SK-N-SH treated with all-trans-retinoic acid at 6 μM for 48 hours (cell line): Measurements from ENCODE around the gene ABI1.

ENCODE experiments used
- ATAC-seq: fragments of 200-7000 bp; cut with Tn5 transposase; 3 replicates; pipeline ENCODE4 v1.9.1; 2020; ENCODE audit warnings: mild to moderate bottlenecking, moderate library complexity
- ARNTL ChIP-seq: fragments of 450-650 bp; formaldehyde crosslinking; IDR thresholded peaks from 2 replicates; pipeline ENCODE4 v1.5.0; 2020; ENCODE audit warnings: low read depth, mild to moderate bottlenecking, moderate library complexity, borderline replicate concordance
- BACH2 ChIP-seq: fragments of 250-450 bp; sonication (Bioruptor Pico); IDR thresholded peaks from 2 replicates; pipeline ENCODE4 v1.9.0; 2021; ENCODE audit warnings: mild to moderate bottlenecking, borderline replicate concordance
- CREB5 ChIP-seq: fragments of 250-450 bp; sonication (Bioruptor Pico); IDR thresholded peaks from 2 replicates; pipeline ENCODE4 v1.5.1; 2020; ENCODE audit warnings: low read depth, mild to moderate bottlenecking, moderate library complexity
- CSDC2 ChIP-seq: fragments of 250-450 bp; sonication (Bioruptor Pico); IDR thresholded peaks from 2 replicates; pipeline ENCODE4 v1.5.0; 2020; ENCODE audit warnings: mild to moderate bottlenecking, moderate library complexity
- CSRNP3 ChIP-seq: fragments of 250-450 bp; sonication (Bioruptor Pico); IDR thresholded peaks from 2 replicates; pipeline ENCODE4 v1.5.1; 2021; ENCODE audit warnings: mild to moderate bottlenecking, moderate library complexity
- ESRRG ChIP-seq: fragments of 250-450 bp; sonication (Bioruptor Pico); IDR thresholded peaks from 2 replicates; pipeline ENCODE4 v1.6.1; 2021; ENCODE audit warnings: mild to moderate bottlenecking
- GLIS3 ChIP-seq: fragments of 250-450 bp; sonication (Bioruptor Pico); IDR thresholded peaks from 2 replicates; pipeline ENCODE4 v1.5.0; 2020; ENCODE audit warnings: mild to moderate bottlenecking, moderate library complexity
- ISL1 ChIP-seq: fragments of 250-450 bp; sonication (Bioruptor Pico); IDR thresholded peaks from 2 replicates; pipeline ENCODE4 v2.1.2; 2022; ENCODE audit warnings: mild to moderate bottlenecking, moderate library complexity
- OSR1 ChIP-seq: fragments of 250-450 bp; sonication (Bioruptor Pico); IDR thresholded peaks from 2 replicates; pipeline ENCODE4 v1.8.0; 2022; ENCODE audit warnings: moderate library complexity, mild to moderate bottlenecking, inconsistent platforms
- PATZ1 ChIP-seq: fragments of 250-450 bp; sonication (Bioruptor Pico); IDR thresholded peaks from 2 replicates; pipeline ENCODE4 v1.8.0; 2020; ENCODE audit warnings: mild to moderate bottlenecking, moderate library complexity, borderline replicate concordance
- POU6F1 ChIP-seq: fragments of 250-450 bp; sonication (Bioruptor Pico); IDR thresholded peaks from 2 replicates; pipeline ENCODE4 v1.8.0; 2021; ENCODE audit warnings: low read depth, mild to moderate bottlenecking, moderate library complexity, borderline replicate concordance
- PPARA ChIP-seq: fragments of 250-450 bp; sonication (Bioruptor Pico); IDR thresholded peaks from 2 replicates; pipeline ENCODE4 v1.5.0; 2020; ENCODE audit warnings: mild to moderate bottlenecking, borderline replicate concordance
- RARB ChIP-seq: fragments of 250-450 bp; sonication (Bioruptor Pico); IDR thresholded peaks from 2 replicates; pipeline ENCODE4 v1.8.0; 2021; ENCODE audit warnings: mild to moderate bottlenecking, moderate library complexity
- SNAI2 ChIP-seq: fragments of 250-450 bp; sonication (Bioruptor Pico); IDR thresholded peaks from 2 replicates; pipeline ENCODE4 v1.5.0; 2020; ENCODE audit warnings: mild to moderate bottlenecking, moderate library complexity
- TCF4 ChIP-seq: fragments of 250-450 bp; sonication (Bioruptor Pico); IDR thresholded peaks from 2 replicates; pipeline ENCODE4 v1.8.0; 2021; ENCODE audit warnings: mild to moderate bottlenecking, moderate library complexity, borderline replicate concordance
- TOX ChIP-seq: fragments of 250-450 bp; sonication (Bioruptor Pico); IDR thresholded peaks from 2 replicates; pipeline ENCODE4 v1.8.0; 2021; ENCODE audit warnings: mild to moderate bottlenecking, moderate library complexity, borderline replicate concordance
- TSHZ2 ChIP-seq: fragments of 250-450 bp; sonication (Bioruptor Pico); IDR thresholded peaks from 2 replicates; pipeline ENCODE4 v1.5.0; 2020; ENCODE audit warnings: mild to moderate bottlenecking, moderate library complexity
- ZC3H10 ChIP-seq: fragments of 250-450 bp; sonication (Bioruptor Pico); IDR thresholded peaks from 2 replicates; pipeline ENCODE4 v1.5.1; 2021; ENCODE audit warnings: mild to moderate bottlenecking, moderate library complexity
- ZFP3 ChIP-seq: fragments of 250-450 bp; sonication (Bioruptor Pico); IDR thresholded peaks from 2 replicates; pipeline ENCODE4 v1.5.0; 2020; ENCODE audit warnings: mild to moderate bottlenecking, moderate library complexity
- ZFP30 ChIP-seq: fragments of 450-650 bp; formaldehyde crosslinking; IDR thresholded peaks from 2 replicates; pipeline ENCODE4 v1.5.0; 2022; ENCODE audit warnings: mild to moderate bottlenecking, moderate library complexity
- ZNF565 ChIP-seq: fragments of 450-650 bp; formaldehyde crosslinking; conservative IDR thresholded peaks from 2 replicates; pipeline ENCODE4 v1.5.0; 2020; ENCODE audit warnings: low read depth, mild to moderate bottlenecking, moderate library complexity
- ZNF70 ChIP-seq: fragments of 450-650 bp; formaldehyde crosslinking; IDR thresholded peaks from 2 replicates; pipeline ENCODE4 v1.5.0; 2020; ENCODE audit warnings: mild to moderate bottlenecking, moderate library complexity
- ZNF8 ChIP-seq: fragments of 450-650 bp; formaldehyde crosslinking; IDR thresholded peaks from 2 replicates; pipeline ENCODE4 v1.5.0; 2020; ENCODE audit warnings: mild to moderate bottlenecking, moderate library complexity

The ABI1 gene

GRCh38 chr10:26741368-26741767 is 119.4 kb downstream of the ABI1 start:
- no peak for ATAC-seq
- no peak for TF ChIP-seq ZNF70 (CRISPR knock-in tag)
- TF ChIP-seq PPARA = no peak
- TF ChIP-seq ZFP3 (CRISPR knock-in tag) = no peak
- no peak for TF ChIP-seq RARB (CRISPR knock-in tag)
- no peak for TF ChIP-seq ZNF8 (CRISPR knock-in tag)
- TF ChIP-seq POU6F1 = no peak
- TF ChIP-seq ESRRG (CRISPR knock-in tag) = no peak
- no peak for TF ChIP-seq CSRNP3 (CRISPR knock-in tag)
- TF ChIP-seq ZFP30 (CRISPR knock-in tag) = no peak
- no peak for TF ChIP-seq CSDC2 (CRISPR knock-in tag)
- TF ChIP-seq OSR1 (CRISPR knock-in tag) = no peak
- TF ChIP-seq SNAI2 = no peak
- no peak for TF ChIP-seq TOX (CRISPR knock-in tag)
- TF ChIP-seq ZNF565 = no peak

- ATAC-seq = no peak
- TF ChIP-seq CREB5 (CRISPR knock-in tag) (no peak), OSR1 (CRISPR knock-in tag) (no peak), ISL1 (CRISPR knock-in tag) (no peak), RARB (CRISPR knock-in tag) (no peak), TOX (CRISPR knock-in tag) (no peak), ZNF8 (CRISPR knock-in tag) (no peak), ZC3H10 (CRISPR knock-in tag) (no peak), ARNTL (CRISPR knock-in tag) (no peak), ZNF565 (no peak), ZNF70 (CRISPR knock-in tag) (no peak), CSRNP3 (CRISPR knock-in tag) (no peak), SNAI2 (no peak), BACH2 (CRISPR knock-in tag) (no peak), GLIS3 (no peak), TCF4 (CRISPR knock-in tag) (no peak), PATZ1 (CRISPR knock-in tag) (no peak)
Observed at GRCh38 chr10:26739071-26739631, 121.6 kb downstream of the ABI1 start.

GRCh38 chr10:26738301-26738911 is 122.4 kb downstream of the ABI1 start:
- ATAC-seq = no peak
- TF ChIP-seq ZNF8 (CRISPR knock-in tag) (no peak), CREB5 (CRISPR knock-in tag) (no peak), TOX (CRISPR knock-in tag) (no peak), TSHZ2 (CRISPR knock-in tag) (no peak)
